ENCODE results near the gene CDH1.
"Not testable (repeated sequence)": the region's sequence is repeated elsewhere in the genome, so short reads cannot be mapped to it uniquely, and the experiment has no call there.

CDH1 gene

DNA sequence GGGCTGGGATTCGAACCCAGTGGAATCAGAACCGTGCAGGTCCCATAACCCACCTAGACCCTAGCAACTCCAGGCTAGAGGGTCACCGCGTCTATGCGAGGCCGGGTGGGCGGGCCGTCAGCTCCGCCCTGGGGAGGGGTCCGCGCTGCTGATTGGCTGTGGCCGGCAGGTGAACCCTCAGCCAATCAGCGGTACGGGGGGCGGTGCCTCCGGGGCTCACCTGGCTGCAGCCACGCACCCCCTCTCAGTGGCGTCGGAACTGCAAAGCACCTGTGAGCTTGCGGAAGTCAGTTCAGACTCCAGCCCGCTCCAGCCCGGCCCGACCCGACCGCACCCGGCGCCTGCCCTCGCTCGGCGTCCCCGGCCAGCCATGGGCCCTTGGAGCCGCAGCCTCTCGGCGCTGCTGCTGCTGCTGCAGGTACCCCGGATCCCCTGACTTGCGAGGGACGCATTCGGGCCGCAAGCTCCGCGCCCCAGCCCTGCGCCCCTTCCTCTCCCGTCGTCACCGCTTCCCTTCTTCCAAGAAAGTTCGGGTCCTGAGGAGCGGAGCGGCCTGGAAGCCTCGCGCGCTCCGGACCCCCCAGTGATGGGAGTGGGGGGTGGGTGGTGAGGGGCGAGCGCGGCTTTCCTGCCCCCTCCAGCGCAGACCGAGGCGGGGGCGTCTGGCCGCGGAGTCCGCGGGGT lies at the start of gene CDH1:
Gene CDH1, plus strand, starts transcription at position 247 of the 684 bp plus-strand sequence. Its CDS starts 124 bp downstream, at position 371.
- no peak for DNase-seq

DNA sequence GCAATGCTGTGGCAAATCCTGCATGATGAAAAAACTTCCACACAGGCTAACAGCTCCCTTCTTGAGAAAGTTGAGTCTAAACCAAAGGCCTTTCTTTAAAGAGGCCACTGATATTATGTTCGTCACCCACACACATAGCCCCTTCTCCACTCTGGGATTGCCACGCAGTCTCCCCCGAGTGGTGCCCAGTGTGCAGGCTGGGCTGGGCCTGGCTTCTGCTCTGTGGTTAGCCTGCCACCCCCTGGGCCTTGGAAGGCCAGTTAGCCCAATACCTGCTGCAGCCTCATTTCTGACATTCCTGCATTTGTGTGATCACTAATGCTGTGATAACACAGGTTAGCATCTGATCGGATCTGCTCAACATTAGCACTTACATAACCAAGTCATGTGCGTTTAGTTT lies 47.2 kb upstream of the CDH1 start:
- no peak for DNase-seq

DNA sequence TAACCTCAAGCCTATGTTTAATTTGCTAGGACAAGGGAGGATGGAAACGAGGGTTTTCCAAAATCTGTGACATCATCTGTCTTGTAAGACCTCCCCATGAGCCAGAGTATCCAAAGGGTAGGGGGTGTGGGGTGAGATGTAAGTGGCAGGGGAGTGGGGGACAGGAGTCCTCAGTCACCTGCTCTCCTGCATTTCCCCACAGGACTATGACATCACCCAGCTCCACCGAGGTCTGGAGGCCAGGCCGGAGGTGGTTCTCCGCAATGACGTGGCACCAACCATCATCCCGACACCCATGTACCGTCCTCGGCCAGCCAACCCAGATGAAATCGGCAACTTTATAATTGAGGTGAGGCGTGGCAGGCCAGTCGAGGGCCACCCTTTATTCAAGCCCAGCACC lies 41.5 kb upstream of the CDH1 start:
- DNase-seq: no peak

DNA sequence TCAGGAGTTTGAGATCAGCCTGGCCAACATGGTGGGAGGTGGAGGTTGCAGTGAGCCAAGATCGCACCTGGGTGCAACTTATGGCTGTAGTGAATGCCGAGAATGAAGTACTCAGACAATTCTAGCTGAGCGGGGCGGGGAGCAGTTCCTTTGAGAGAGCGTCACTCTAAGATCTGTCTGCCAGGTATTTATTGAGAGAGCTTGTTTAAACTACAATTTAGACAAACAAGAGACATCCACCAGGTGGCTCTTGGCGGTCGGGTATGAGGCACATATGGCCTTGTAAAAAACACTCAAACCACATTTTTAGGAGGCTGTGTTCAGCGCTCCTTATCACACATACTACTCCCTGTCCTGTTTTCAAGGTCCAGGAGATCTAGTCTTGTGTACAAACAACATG lies 40.6 kb upstream of the CDH1 start:
- no peak for DNase-seq

DNA sequence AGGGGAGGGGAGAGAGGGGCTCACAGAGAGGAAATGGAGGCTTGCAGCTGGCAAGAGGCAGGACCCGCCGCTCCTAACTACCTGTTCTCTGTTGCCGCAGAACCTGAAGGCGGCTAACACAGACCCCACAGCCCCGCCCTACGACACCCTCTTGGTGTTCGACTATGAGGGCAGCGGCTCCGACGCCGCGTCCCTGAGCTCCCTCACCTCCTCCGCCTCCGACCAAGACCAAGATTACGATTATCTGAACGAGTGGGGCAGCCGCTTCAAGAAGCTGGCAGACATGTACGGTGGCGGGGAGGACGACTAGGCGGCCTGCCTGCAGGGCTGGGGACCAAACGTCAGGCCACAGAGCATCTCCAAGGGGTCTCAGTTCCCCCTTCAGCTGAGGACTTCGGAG lies 39.0 kb upstream of the CDH1 start:
- DNase-seq: no peak

DNA sequence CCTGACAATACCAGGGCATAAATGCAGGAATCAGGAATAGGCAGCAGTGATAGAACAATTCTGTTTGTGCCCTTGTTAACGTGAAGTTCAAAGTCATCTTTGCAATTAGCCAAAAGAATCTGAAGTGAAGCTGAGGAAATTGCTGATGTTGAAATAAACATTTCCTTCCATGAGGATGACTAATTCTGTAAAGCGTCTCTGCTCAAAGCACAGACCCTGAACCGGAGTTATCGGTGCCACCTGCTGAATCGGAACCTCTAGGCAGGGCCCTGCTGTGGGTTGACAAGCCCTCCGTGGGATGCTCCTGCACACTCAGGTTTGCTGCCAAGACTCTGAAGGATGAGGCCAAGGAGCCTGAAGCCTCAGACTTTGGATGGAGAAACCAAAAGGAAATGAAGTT lies 37.0 kb upstream of the CDH1 start:
- DNase-seq: no peak

DNA sequence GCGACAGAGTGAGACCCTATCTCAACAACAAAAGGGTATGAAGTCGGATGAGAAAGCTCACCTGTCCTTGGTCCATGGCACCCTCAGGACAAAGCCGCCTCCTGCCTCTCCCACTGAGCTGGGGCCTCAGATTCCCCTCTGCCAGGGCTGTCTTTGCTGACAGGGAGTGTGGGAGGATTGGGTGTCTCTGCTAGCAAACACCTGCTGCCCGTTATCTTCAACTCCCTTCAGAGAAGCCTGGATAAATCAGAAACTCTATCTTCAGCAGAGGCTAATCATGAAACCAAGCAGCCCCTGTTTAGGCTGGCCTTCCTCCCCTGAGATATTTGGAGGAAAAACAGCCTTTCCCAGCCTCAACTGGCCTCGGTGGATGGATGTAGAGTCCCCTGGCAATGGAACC lies 36.3 kb upstream of the CDH1 start:
- no peak for DNase-seq

DNA sequence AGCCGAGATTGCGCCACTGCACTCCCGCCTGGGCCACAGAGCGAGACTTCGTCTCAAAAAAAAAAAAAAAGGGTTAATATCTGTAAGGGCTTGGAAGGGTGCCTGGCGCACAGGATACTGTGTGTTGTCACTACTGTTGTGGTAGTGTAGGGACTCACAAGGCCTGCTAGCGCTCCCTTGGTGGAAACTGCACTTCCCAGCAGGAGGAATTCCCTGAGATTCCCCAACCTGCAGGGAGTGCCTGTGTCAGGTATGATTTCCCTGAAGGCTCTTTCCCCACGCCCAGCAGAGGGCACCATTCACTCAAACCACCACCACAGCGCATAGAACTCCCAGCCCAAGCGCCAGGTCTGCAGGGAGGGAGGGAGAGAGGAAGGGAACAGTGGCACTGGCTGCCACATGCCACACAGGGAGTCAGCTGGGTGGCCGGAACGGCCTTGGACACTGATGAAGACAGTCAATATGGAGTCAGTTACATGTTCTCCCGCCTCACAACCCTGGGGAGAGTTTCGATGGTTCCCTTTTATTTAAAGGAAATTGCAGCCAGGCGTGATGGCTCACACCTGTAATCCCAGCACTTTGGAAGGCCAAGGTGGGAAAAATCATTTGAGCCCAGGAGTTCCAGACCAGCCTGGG lies 32.7 kb upstream of the CDH1 start:
- DNase-seq: peak; percentile 0

DNA sequence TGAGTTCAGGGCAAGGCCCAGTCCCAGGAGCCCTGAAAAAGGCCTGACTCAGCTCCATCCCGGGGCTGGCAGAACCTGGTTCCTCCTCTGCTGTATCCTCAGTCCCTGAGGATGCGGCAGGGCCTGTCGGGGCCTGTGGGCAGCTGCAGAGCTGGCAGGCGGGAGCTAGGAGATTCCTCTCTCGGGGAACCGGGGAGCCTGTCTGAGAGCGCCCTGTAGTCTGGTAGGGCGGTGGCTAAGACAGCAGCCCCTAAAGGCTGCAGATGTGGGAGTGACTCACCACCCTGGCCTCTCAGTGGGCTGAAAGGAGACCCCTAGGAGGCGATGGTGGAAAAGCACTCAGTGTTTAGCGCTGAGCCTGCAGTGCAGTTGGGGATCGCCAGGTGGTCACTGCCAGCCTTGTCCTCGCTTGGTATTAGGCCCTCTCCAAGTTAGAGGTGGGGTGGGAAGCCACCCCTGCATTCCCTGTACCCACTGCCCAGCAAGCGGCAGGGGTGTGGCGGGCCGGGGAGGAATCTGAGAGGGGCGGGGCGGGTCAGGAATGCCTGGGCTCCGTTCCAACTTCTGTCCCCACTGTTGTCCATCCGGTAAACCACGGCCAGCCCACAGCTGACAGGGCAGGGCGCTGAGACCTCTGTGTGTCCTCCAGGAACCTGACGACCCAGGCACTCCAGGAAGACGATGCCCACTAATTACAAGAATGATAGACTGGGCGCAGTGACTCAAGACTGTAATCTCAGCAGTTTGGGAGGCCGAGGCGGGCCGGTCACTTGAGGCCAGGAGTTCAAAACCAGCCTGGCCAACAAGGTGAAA lies 29.5 kb upstream of the CDH1 start:
- DNase-seq: no peak

DNA sequence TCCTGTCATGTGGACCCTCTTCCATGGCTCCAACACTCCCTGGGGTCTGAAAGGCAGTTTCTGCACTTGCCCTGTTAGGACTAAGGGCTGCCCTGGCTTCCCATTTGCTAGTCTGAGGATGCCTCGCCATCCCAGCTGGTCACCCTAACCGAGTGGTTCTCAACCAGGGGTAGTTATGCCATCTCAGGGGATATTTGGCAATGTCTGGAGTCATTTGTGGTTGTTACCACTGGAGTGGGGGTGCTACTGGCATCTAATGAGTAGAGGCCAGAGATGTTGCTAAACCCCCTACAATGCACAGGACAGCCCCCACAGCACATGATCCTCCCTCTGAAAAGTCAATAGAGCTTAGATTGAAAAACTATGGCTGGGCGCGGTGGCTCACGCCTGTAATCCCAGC lies 26.9 kb upstream of the CDH1 start:
- no peak for DNase-seq

DNA sequence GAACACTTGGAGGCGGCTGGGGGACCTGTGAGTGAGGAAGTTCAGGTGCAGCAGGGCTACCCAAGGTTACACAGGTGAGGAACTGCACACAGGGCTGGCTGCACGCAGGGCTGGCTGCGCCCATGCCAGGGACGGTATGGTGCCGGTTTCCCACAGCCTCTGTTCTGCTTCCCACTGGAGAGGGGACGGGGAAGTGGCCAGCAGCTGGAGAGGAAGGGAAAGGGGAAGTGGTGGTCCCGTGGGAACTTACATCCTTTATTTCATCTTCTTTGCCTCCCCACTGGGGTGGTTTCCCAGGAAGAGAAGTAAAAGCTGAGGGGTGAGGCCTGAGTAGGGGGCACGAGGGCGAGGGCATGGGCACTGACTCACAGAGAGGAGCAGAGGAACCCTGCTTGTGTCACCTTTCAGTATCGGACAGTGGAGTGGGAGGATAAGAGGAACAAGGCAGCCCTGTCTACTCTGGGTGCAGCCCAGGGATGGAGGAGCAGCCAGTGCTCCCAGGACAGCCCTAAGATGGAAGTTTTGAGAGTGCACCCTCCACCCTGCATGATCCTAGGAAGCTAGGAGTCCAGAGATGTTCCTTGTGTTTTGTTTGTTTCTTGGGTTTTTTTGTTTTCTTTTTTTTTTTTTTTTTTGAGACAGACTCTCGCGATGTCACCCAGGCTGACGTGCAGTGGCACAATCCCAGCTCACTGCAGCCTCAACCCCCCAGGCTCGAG lies 25.5 kb upstream of the CDH1 start:
- no peak for DNase-seq

DNA sequence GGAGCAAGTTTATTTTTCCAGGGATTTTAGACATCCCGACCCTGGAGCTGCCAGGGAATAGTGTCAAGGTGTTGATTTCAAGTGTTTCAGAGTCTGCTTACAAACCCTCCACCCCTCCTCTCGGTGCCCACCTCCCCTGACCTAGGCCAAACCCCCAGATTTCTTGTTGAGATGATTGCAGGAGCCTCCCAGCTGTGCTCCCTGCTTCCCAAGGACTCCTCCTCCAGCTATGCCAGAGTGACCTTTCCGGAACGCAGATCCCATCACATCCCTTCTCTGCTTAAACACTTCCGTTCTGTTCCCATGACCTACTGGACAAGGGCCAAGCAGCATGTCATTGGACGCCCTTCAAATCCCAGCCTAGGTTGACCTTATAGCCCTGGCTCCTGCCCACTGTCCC lies 23.7 kb upstream of the CDH1 start:
- DNase-seq: no peak

DNA sequence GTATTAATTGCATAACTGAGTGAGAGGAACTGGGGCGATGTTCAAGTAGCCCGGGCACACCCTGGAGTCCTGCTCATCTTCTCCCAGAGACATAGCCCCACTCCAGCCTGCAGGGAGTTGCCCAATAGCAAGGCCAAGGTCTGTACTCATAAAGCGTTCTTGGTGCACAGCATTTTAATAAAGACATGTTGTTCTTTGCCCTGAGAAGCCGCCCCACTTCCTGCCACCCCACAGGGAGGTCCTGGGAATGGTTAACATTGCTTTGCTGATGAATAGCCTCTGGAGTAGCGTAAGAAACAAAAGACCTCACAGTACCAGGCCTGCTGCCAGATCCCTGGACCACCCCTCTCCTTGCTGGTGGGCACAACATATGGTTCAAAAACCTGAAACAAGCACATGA lies 21.6 kb upstream of the CDH1 start:
- DNase-seq: no peak

DNA sequence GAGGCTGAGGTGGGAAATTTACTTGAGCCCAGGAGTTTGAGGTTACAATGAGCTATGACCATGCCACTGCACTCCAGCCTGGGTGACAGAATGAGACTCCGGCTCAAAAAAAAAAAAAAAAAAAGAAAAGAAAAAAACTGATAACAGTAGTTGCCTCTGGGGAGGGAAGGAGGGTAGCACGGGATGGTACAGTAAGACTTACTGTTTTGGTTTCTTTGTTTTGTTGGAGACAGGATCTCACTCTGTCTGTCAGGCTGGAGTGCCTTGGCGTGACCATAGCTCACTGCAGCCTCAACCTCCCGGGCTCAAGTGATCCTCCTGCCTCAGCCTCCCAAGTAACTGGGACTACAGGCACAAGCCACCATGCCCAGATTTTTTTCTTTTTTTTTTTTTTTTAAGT lies 20.6 kb upstream of the CDH1 start:
- not testable (repeated sequence) for DNase-seq

DNA sequence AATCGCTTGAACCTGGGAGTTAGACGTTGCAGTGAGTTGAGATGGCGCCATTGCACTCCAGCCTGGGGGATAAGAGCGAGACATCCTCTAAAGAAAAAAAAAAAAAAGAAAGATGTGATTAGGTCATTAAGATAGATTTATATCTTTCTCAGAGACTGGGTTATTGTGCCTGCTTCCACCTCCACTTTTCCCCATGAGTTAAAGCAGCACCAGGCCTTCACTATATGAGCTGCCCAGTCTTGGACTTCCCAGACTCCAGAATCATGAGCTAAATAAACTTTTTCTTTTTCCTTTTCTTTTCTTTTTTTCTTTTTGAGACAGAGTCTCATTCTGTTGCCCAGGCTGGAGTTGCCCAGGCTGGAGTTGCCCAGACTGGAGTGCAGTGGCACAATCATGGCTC lies 19.4 kb upstream of the CDH1 start:
- DNase-seq: no peak

DNA sequence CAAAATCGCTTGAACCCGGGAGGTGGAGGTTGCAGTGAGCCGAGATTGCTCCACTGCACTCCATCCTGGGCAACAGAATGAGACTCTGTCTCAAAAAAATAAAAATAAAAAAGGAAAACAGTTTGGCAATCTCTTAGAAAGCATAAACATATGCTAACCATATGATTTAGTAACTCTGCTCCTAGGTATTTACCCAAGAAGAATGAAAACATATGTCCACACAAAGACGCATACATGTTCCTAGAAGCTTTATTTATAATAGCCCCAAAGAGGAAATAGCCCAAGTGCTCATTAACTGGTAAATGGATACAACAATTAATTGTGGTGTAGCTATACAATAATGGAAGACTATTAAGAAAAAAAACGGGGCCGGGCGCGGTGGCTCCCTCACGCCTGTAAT lies 18.5 kb upstream of the CDH1 start:
- DNase-seq: no peak

DNA sequence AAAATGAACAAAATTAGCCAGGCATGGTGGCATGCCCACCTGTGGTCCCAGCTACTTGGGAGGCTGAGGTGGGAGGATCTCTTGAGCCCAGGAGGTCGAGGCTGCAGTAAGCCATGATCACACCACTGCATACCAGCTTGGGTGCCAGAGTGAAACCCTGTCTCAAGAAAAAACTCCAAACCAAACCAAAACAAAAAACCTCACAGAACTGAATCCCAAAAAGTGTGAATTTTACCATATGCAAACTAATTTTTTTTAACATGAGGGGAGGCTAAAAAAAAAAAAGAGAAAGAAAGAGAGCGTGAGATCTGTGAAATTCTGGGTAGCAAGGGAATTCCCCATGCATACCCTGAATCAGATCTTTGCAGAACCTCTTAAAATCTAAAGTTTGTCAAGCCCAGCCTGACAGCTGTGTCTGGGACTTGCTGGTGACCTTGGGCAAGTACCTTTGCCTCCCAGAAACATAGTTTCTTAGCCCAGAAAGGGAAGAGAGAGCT lies 17.1 kb upstream of the CDH1 start:
- DNase-seq: no peak

DNA sequence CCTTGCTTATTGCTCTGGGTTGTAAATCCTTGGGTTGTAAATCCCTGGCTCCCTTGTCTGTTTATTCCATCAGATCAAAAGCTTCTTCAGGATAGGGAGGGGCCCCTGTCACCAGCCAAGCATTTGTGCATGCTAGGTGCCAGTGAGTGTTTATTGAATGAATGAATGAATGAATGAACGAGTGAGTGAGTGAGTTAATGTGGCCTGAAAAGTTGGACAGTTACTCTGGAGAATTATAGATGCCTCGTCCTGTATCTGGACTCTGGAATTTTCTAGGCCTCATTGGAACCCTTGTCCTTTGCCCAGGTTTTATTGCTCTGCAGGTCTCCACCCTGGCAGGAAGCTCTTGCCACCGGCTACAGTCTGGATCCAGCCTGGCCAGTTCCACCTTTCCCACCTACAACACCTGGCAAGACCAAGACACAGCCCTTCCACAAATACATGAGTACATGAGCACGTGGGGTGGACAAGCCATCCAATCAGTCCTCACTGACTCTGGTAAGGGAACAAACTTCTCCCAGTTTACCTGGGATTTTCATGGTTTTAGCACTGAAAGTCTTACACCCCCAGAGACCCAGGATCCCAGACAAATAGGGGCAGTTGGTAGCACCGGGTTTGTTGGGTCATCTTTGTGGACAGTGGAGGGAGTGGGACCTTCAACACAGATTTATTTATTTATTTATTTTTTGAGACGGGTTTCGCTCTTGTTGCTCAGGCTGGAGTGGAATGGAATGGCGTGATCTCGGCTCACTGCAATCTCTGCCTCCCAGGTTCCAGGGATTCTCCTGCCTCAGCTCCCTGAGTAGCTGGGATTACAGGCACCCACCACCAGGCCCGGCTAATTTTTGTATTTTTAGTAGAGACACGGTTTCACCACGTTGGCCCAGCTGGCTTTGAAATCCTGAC lies 14.7 kb upstream of the CDH1 start:
- DNase-seq: no peak

DNA sequence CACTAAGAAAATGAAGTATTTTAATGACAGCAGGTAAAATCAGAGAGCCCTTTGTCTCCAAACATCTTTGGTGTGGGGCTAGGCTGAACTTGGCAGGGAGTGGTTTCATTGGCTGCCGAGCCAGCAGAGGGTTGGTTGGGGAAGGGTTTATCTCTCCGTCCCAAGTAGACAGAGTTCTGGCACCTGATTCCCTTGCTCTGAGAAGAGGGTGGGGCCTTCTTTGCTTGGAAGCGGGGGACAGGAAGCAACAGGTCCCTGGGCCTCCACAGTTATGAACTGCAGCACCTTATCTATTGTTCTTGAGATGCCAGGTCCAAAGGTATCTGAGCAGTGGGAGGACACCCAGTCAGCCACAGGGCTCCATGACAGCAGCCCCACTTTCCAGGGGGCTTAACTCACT lies 12.3 kb upstream of the CDH1 start:
- no peak for DNase-seq

DNA sequence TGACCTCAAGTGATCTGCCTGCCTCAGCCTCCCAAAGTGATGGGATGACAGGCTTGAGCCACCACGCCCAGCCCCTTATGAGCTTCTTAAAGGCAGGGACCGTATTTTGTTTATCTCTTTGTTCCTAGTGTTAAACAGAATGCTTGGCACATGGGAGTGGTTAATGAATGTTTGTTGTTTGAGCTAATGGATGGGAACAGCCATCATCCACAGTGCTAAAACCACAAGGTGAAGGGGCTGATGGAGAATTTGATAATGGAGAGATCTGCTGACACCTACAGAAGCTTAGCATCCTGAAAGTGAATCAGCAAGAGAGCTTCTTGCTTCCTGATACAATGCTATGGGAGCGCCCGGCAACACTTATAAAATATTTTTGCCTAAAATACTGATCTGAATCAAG lies 8.6 kb upstream of the CDH1 start:
- no peak for DNase-seq

DNA sequence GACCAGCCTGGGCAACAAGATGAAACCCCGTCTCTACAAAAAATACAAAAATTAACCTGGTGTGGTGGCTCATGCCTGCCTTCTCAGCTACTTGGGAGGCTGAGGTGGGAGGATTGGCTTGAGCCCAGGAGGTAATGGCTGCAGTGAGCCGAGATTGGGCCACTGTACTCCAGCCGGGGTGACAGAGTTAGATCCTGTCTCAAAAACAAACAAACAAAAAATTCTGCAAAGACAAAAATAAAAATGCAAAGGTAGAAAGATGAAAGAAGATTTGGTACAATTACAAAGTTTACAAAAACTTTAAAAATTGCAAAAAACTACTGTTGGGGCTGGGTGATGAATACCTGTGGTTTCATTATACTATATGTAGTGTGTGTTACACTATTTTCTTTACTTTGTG lies 5.5 kb upstream of the CDH1 start:
- no peak for DNase-seq

DNA sequence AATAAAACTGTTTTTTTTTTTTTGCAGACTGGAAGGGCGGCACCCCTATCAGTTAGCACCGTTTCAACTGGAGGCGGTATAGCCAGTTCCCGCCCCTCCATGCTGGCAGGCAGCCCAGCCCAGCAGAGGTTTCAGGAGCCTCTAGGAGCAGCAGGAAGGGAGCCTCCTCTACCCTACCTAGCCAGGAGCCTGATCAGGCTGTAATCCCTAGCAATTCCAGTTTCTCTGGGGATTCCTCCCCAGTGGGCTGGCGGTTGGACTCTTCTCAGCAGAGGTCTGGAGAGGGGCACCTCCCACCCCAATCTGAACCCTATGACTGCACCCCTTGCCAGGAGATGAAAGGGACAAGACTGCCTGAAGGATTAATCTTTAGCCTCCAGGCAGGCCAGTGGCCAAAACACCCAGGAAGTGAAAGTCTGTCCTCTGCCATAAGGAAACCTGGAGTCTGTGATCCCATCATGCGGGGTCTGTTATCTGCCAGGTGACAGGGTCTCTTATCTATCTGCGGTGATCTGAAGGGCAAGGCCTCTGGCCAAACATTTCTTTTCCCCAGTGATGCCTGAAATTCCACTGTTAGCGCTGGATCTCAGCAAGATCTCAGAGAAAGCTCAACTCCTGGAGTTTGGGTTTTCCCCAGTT lies 4.9 kb upstream of the CDH1 start:
- DNase-seq: no peak

Data from NCI-H1048 (cell line).